HUES64 (cell line): ENCODE results near the gene SCN4B.

Experiments used
- H3K27ac ChIP-seq: 2 replicates; pipeline ENCODE4 v1.7.0; 2013; ENCODE audit warnings: low read depth, low read length, inconsistent platforms
- H3K27me3 ChIP-seq: 2 replicates; pipeline ENCODE4 v1.6.1; 2013; ENCODE audit warnings: mild to moderate bottlenecking, low read length; ENCODE audit not compliant: insufficient read depth
- H3K36me3 ChIP-seq: 2 replicates; pipeline ENCODE4 v1.6.1; 2013; ENCODE audit warnings: mild to moderate bottlenecking, low read length; ENCODE audit not compliant: insufficient read depth
- H3K4me1 ChIP-seq: 2 replicates; pipeline ENCODE4 v1.6.1; 2013; ENCODE audit warnings: mild to moderate bottlenecking, low read length, moderate library complexity; ENCODE audit not compliant: insufficient read depth
- H3K4me3 ChIP-seq: 2 replicates; pipeline ENCODE4 v1.5.1; 2013; ENCODE audit warnings: mild to moderate bottlenecking, low read length, moderate library complexity
- H3K9ac ChIP-seq: 2 replicates; pipeline ENCODE4 v1.6.1; 2013; ENCODE audit warnings: mild to moderate bottlenecking, low read depth, low read length
- H3K9me3 ChIP-seq: 2 replicates; pipeline ENCODE4 v1.6.1; 2013; ENCODE audit warnings: low read depth, low read length; ENCODE audit not compliant: insufficient read depth
- WGBS: fragments of 150-250, 120-280 bp; methylation state at CpG from one replicate; pipeline ENCODE4 v1.1.7; 2013; ENCODE audit warnings: missing lambda C conversion rate; 5-methylcytosine and 5-hydroxymethylcytosine counted together

Gene SCN4B

DNA sequence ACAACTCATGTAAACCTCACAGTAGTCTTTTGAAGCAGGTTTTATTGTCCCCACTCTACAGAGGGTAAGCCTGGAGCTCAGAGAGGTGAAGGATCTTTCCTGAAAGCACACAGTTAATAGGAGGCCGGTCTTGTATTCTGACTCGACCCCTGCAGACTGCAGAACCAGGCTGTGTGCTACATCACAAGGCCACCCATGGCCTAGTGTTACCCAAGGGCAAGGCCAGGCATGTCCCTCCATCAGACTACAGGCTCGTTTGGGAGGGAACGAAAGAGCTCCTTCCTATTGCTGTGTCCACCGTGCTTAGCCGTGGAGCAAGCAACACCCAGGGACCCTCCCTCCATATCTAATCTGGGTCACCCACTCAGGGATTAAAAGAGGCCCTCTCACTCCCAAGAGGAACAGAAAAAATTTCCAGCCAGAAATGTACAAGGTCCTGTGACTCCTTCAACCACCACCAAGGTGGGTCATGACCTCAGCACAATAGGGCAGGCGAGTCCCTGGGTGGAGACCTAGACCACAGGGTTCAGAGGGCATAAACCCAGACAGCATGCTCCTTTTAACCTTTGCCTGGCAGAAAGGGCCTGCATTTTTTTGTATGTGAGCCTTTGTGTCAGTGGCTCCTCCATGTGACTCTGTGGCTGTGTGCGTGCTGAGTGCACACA, 59.6 kb downstream of the SCN4B start:
- no peaks in the 10 kb centered on the region for H3K27me3 ChIP-seq
- no peaks in the 10 kb centered on the region for H3K36me3 ChIP-seq
- H3K9me3 ChIP-seq: no peaks in the 10 kb centered on the region
- WGBS: 81% methylated on average over 8 of the region's 8 CpGs
- H3K4me1 ChIP-seq: no peaks in the 10 kb centered on the region
- H3K9ac ChIP-seq: no peak overlapping the region
- no peak overlapping the region for H3K4me3 ChIP-seq
- H3K27ac ChIP-seq: no peak overlapping the region

DNA sequence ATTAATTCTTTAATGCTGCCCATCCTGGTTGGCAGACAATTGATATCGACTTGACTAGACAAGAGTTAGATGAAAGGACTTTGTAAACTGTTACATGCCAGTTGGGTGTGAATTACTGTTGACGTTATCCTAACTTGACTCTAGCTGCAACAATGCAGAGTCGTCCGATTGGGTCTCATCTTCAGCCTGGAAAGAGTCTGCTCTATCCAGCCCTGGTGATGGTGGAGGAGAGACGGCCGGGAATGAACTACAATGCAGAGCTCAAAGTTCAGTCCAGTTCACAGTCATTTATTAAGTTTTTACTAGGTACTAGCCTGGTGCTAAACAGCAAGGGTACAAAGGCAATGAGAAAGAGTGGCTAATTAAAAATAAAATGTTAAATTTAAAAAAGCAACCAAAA, 60.9 kb downstream of the SCN4B start:
- H3K36me3 ChIP-seq: no peaks in the 10 kb centered on the region
- WGBS: 94% methylated on average over 6 of the region's 6 CpGs
- H3K27ac ChIP-seq: no peak overlapping the region

DNA sequence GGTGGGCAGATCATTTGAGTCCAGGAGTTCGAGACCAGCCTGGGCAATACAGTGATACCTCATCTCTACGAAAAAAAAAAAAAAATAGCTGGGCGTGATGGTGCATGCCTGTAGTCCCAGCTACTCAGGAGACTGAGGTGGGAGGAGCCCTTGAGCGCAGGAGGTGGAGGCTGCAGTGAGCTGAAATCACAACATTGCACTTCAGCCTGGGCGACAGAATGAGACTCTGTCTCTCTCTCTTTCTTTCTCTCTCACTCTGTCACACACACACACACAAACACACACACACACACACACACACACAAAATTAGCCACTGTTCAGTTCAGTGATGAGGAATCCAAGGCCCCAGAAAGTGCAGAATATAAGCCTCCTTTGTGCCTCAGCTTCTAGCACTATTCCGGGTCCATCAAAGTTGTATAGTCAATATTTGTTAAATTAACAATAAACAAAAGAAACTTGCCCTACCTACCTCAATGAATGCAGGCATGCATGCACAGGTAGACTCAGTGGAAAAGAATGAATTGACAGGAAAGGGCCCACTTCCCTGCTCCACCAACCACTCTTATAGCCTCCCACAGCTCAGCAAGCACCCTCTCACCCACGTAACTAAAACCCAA, 62.0 kb downstream of the SCN4B start:
- WGBS: 83% methylated on average over 6 of the region's 7 CpGs
- H3K27ac ChIP-seq: no peak overlapping the region
- H3K4me1 ChIP-seq: no peaks in the 10 kb centered on the region
- 0 out of 2 replicates have a peak, but pooled peaks cover 2% of the 10 kb centered on the region for H3K9me3 ChIP-seq
- H3K4me3 ChIP-seq: no peak overlapping the region
- no peak overlapping the region for H3K9ac ChIP-seq
- H3K36me3 ChIP-seq: no peaks in the 10 kb centered on the region
- no peaks in the 10 kb centered on the region for H3K27me3 ChIP-seq

More for the DNA sequence above, 60.9 kb downstream of the SCN4B start:
- 0 out of 2 replicates have a peak, but pooled peaks cover 2% of the 10 kb centered on the region for H3K9me3 ChIP-seq
- no peak overlapping the region for H3K4me3 ChIP-seq
- H3K9ac ChIP-seq: no peak overlapping the region
- no peaks in the 10 kb centered on the region for H3K27me3 ChIP-seq
- no peaks in the 10 kb centered on the region for H3K4me1 ChIP-seq

DNA sequence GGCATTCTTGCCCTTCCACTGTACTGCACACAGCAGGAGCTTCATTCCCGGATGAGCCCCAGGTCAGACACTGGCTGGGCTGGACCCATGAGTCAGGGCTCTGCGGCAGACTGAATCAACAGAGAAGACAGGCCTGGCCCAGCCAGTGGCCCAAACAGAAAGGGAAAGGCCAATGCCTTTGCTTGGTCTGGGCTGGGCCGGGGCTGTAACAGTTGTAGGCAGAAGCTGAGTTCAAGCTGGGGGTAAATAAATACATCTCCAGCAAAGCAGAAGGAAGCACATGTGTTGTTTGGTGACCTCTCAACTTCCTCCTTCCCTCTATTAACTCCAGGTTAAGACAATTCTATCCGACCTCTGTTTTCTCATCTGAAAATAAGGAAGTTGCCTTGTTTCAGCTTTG, 64.1 kb downstream of the SCN4B start:
- H3K27me3 ChIP-seq: no peaks in the 10 kb centered on the region
- H3K9ac ChIP-seq: no peak overlapping the region
- WGBS: 83% methylated on average over 4 of the region's 4 CpGs
- no peak overlapping the region for H3K4me3 ChIP-seq
- no peaks in the 10 kb centered on the region for H3K4me1 ChIP-seq
- H3K9me3 ChIP-seq: 0 out of 2 replicates have a peak, but pooled peaks cover 2% of the 10 kb centered on the region
- H3K27ac ChIP-seq: no peak overlapping the region
- H3K36me3 ChIP-seq: no peaks in the 10 kb centered on the region

DNA sequence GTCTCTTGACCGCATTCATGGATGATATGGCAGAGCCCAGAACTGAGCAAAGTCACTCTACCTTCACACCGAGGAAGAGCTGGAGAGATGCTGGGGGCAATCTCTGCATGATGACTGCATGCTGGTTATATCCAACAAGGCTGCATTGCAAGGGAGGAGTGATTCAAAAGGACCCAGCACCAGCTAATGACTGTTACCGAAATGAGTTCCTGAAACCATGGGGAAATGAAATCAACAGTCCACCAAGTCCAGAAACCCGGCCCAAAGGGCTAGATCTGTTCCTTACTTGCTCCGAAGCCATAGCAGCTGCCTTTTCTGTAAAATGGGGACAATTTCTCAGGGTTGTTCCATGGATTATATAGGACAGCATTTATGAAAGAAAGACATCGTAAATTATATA, 64.7 kb downstream of the SCN4B start:
- Histone ChIP-seq H3K27me3 (no peaks in the 10 kb centered on the region), H3K9me3 (0 out of 2 replicates have a peak, but pooled peaks cover 2% of the 10 kb centered on the region), H3K36me3 (no peaks in the 10 kb centered on the region), H3K4me3 (no peak overlapping the region), H3K4me1 (no peaks in the 10 kb centered on the region), H3K27ac (no peak overlapping the region), H3K9ac (no peak overlapping the region)
- WGBS: 96% methylated on average over 5 of the region's 6 CpGs

DNA sequence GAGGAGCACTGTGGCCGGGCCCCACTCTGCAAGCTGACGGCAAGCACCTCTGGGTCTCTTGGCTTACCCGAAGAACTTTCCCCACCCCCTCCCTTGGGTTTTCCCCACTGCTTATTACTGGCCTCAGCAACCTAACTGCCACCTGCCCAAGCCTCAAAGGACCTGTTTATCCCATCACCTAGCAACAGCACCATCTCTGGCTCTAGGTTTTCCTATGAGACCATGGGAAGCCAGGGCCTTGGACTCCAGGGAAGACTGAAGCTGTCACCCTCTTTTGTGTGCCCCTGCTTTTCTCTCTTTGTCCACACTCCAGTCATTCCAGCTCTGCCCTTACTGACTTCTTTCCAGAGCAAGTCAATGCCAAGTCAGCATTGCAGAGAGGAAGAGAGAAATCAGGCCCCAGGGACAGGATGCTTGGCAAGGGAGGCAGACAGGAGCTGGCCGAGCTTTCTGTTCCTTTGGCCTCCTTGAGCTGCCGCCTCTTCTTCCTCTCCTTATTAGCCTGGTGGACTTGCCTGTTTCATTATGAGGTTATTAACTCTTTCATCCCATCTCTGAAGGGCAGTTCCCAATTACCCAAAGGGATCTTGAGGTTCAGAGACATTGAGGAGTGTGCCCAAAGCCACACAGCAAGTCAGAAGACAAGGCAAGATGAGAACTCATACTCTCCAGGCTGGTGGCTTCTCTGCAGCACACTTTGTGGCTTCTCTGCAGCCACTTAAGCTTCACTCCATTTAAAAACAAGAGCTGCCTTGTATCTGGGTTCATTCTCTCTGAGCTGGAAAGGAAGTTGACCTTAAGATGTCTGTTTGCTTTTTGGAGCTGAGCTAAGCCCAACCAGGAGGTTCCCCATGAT, 65.5 kb downstream of the SCN4B start, which contains the start of gene SMIM35:
Gene SMIM35, minus strand, starts transcription at position 51 of the 856 bp plus-strand sequence. CDS start 206 bp downstream, outside the sequence.
- 90% methylated on average over 5 of the region's 5 CpGs for WGBS
- no peak within 1 kb of the TSS for H3K9ac ChIP-seq
- no peaks in the 10 kb centered on the region for H3K27me3 ChIP-seq
- 0 out of 2 replicates have a peak, but pooled peaks cover 2% of the 10 kb centered on the region for H3K9me3 ChIP-seq
- H3K36me3 ChIP-seq: no peaks in the 10 kb centered on the region
- no peaks in the 10 kb centered on the region for H3K4me1 ChIP-seq
- H3K27ac ChIP-seq: no peak within 1 kb of the TSS
- no peak within 1 kb of the TSS for H3K4me3 ChIP-seq

DNA sequence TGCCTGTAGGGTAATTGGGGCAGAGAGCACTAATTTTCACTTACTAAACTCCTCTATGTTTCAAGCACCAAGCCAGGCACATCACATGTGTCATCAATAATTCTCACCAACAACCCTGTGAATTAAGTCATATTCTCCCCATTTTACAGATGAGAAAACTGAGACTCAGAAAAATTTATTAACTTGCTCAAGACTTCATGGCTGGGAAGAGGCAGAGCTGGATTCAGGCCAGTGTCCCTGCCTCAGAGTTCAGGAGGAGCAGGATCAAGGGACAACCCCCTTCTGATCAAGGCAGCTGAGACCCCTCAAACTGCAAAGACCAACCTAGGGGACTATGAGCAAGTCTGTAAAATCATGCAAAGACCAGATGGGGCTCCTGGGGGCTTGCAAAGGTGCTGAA, 68.0 kb downstream of the SCN4B start:
- Histone ChIP-seq H3K9ac (no peak overlapping the region), H3K9me3 (0 out of 2 replicates have a peak, but pooled peaks cover 2% of the 10 kb centered on the region), H3K36me3 (no peaks in the 10 kb centered on the region), H3K4me3 (no peak overlapping the region), H3K27me3 (no peaks in the 10 kb centered on the region), H3K4me1 (no peaks in the 10 kb centered on the region), H3K27ac (no peak overlapping the region)

DNA sequence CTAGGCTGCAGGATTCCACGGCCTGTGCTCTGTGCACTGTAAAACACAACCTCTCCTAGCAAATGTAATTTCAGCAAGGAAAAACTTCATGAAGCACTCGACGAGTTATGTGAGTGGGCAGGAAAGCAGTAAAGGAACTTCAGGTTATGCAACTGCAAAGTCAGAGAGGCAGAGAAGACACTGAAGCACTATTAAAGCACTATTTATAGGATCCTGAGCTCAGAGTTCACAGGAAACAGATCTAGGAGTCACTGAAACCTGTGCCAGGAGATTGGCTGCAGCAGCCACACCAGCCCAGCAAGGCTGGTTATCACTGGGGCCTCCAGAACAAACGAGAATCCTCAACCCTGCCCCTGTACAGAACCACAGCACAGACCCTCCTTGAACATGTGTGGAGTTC, 68.4 kb downstream of the SCN4B start:
- no peak overlapping the region for H3K9ac ChIP-seq
- no peaks in the 10 kb centered on the region for H3K4me1 ChIP-seq
- H3K4me3 ChIP-seq: no peak overlapping the region
- no peaks in the 10 kb centered on the region for H3K27me3 ChIP-seq
- 85% methylated on average over 4 of the region's 4 CpGs for WGBS
- H3K36me3 ChIP-seq: no peaks in the 10 kb centered on the region
- no peak overlapping the region for H3K27ac ChIP-seq
- H3K9me3 ChIP-seq: 0 out of 2 replicates have a peak, but pooled peaks cover 2% of the 10 kb centered on the region
